ENCODE data around the gene RPL29.

GRCh38 chr3:52025453-52025852 lies 29.8 kb upstream of the RPL29 start:
- TF ChIP-seq CTCF (IDR thresholded peaks at IDR 0.05; ENCODE audit: low read length) (no peak), EZH2 (IDR thresholded peaks at IDR 0.05; ENCODE audit: borderline replicate concordance, low read length) (no peak)
